ENCODE measurements around the gene HSPA1B.
"Not testable (repeated sequence)": the region's sequence is repeated elsewhere in the genome, so short reads cannot be mapped to it uniquely, and the experiment has no call there.

Gene HSPA1B

GRCh38 chr6:31861150-31861549 lies 33.6 kb downstream of the HSPA1B start:
- Histone ChIP-seq H3K79me1 (ENCODE audit: low read length) (peaks cover 8% of the 10 kb centered on the region), H3K18ac (ENCODE audit: low read length) (no peak overlapping the region), H3K27me3 (ENCODE audit: insufficient read depth, low read length) (no peaks in the 10 kb centered on the region), H3K4ac (ENCODE audit: low read depth, low read length) (no peak overlapping the region), H3K9ac (ENCODE audit: low read length) (no peak overlapping the region), H3K4me2 (ENCODE audit: low read length) (no peak overlapping the region), H3K36me3 (ENCODE audit: control insufficient read depth in 1 of 2, insufficient read depth in 2 of 2, low read length in 2 of 2) (peaks cover 25 to 32% of the 10 kb centered on the region in 2 experiments), H2AFZ (ENCODE audit: insufficient read depth, low read length, poor library complexity) (no peak overlapping the region), H3K27ac (ENCODE audit: low read depth, low read length) (no peak overlapping the region), H2BK12ac (ENCODE audit: low read length) (no peak overlapping the region), H3K79me2 (ENCODE audit: control insufficient read depth, insufficient read depth, low read length, poor library complexity) (peaks cover 6% of the 10 kb centered on the region), H2BK5ac (ENCODE audit: low read depth, low read length, poor library complexity) (no peak overlapping the region), H2BK120ac (ENCODE audit: insufficient read depth, low read length, poor library complexity) (no peak overlapping the region), H4K91ac (ENCODE audit: low read depth, low read length) (no peak overlapping the region), H4K8ac (ENCODE audit: low read depth, low read length) (no peak overlapping the region), H3K4me3 (ENCODE audit: low read depth, low read length) (no peak overlapping the region), H3K14ac (ENCODE audit: low read length) (no peak overlapping the region), H4K12ac (ENCODE audit: low read depth, low read length) (no peak overlapping the region), H3K9me3 (ENCODE audit: insufficient read depth, low read depth, low read length) (no peaks in the 10 kb centered on the region), H3K23ac (ENCODE audit: low read length) (no peak overlapping the region), H3K4me1 (ENCODE audit: control insufficient read depth in 1 of 2, insufficient read depth in 2 of 2, low read length in 2 of 2) (peaks cover 10 to 18% of the 10 kb centered on the region in 2 experiments), H2AK5ac (ENCODE audit: low read length) (no peak overlapping the region)
- no CpG with 5 or more reads among the region's 7 CpGs for WGBS (ENCODE audit: extremely low coverage, insufficient coverage, insufficient read length)
- DNase-seq = no peak

GRCh38 chr6:31861919-31862343 lies 34.4 kb downstream of the HSPA1B start:
- peak overlapping the region; percentile 80 for H3K18ac ChIP-seq (ENCODE audit: low read length)
- H3K14ac ChIP-seq (ENCODE audit: low read length) = peak overlapping the region; percentile 89
- H2AK5ac ChIP-seq (ENCODE audit: low read length) = peak overlapping the region; percentile 64
- H3K9me3 ChIP-seq (ENCODE audit: insufficient read depth, low read depth, low read length) = no peaks in the 10 kb centered on the region
- no peak overlapping the region for H3K27ac ChIP-seq (ENCODE audit: low read depth, low read length)
- no peak overlapping the region for H2BK12ac ChIP-seq (ENCODE audit: low read length)
- H2BK120ac ChIP-seq (ENCODE audit: insufficient read depth, low read length, poor library complexity) = peak overlapping the region; percentile 77
- H3K4ac ChIP-seq (ENCODE audit: low read depth, low read length) = peak overlapping the region; percentile 82
- peak overlapping the region; percentile 94 for H3K4me2 ChIP-seq (ENCODE audit: low read length)
- H3K79me2 ChIP-seq (ENCODE audit: control insufficient read depth, insufficient read depth, low read length, poor library complexity) = peaks cover 6% of the 10 kb centered on the region
- H2BK5ac ChIP-seq (ENCODE audit: low read depth, low read length, poor library complexity) = peak overlapping the region; percentile 85
- peaks cover 25 to 32% of the 10 kb centered on the region in 2 experiments for H3K36me3 ChIP-seq (ENCODE audit: control insufficient read depth in 1 of 2, insufficient read depth in 2 of 2, low read length in 2 of 2)
- no peaks in the 10 kb centered on the region for H3K27me3 ChIP-seq (ENCODE audit: insufficient read depth, low read length)
- peak overlapping the region; percentile 59 for H4K91ac ChIP-seq (ENCODE audit: low read depth, low read length)
- peaks cover 10 to 18% of the 10 kb centered on the region in 2 experiments for H3K4me1 ChIP-seq (ENCODE audit: control insufficient read depth in 1 of 2, insufficient read depth in 2 of 2, low read length in 2 of 2)
- no CpG with 5 or more reads among the region's 17 CpGs for WGBS (ENCODE audit: extremely low coverage, insufficient coverage, insufficient read length)
- H4K12ac ChIP-seq (ENCODE audit: low read depth, low read length) = no peak overlapping the region
- no peak overlapping the region for H3K23ac ChIP-seq (ENCODE audit: low read length)
- peak overlapping the region; percentile 79 for H3K4me3 ChIP-seq (ENCODE audit: low read depth, low read length)
- H3K79me1 ChIP-seq (ENCODE audit: low read length) = peaks cover 8% of the 10 kb centered on the region
- peak overlapping the region; percentile 89 for H2AFZ ChIP-seq (ENCODE audit: insufficient read depth, low read length, poor library complexity)
- peak overlapping the region; percentile 57 for H3K9ac ChIP-seq (ENCODE audit: low read length)
- no peak for DNase-seq
- H4K8ac ChIP-seq (ENCODE audit: low read depth, low read length) = peak overlapping the region; percentile 67

- H4K91ac ChIP-seq (ENCODE audit: low read depth, low read length) = peak within 1 kb of the TSS; percentile 59
- peak within 1 kb of the TSS; percentile 89 for H2AFZ ChIP-seq (ENCODE audit: insufficient read depth, low read length, poor library complexity)
- peak within 1 kb of the TSS; percentile 77 for H2BK120ac ChIP-seq (ENCODE audit: insufficient read depth, low read length, poor library complexity)
- H3K79me2 ChIP-seq (ENCODE audit: control insufficient read depth, insufficient read depth, low read length, poor library complexity) = peaks cover 6% of the 10 kb centered on the region
- H3K4me3 ChIP-seq (ENCODE audit: low read depth, low read length) = peak within 1 kb of the TSS; percentile 79
- peaks cover 8% of the 10 kb centered on the region for H3K79me1 ChIP-seq (ENCODE audit: low read length)
- peaks cover 25 to 28% of the 10 kb centered on the region in 2 experiments for H3K36me3 ChIP-seq (ENCODE audit: control insufficient read depth in 1 of 2, insufficient read depth in 2 of 2, low read length in 2 of 2)
- peak within 1 kb of the TSS; percentile 73 for H3K27ac ChIP-seq (ENCODE audit: low read depth, low read length)
- peaks cover 10 to 18% of the 10 kb centered on the region in 2 experiments for H3K4me1 ChIP-seq (ENCODE audit: control insufficient read depth in 1 of 2, insufficient read depth in 2 of 2, low read length in 2 of 2)
- H3K9ac ChIP-seq (ENCODE audit: low read length) = peak within 1 kb of the TSS; percentile 57
- H3K4ac ChIP-seq (ENCODE audit: low read depth, low read length) = peak within 1 kb of the TSS; percentile 82
- no peaks in the 10 kb centered on the region for H3K27me3 ChIP-seq (ENCODE audit: insufficient read depth, low read length)
- H3K23ac ChIP-seq (ENCODE audit: low read length) = no peak within 1 kb of the TSS
- peak within 1 kb of the TSS; percentile 80 for H3K18ac ChIP-seq (ENCODE audit: low read length)
- peak within 1 kb of the TSS; percentile 67 for H4K8ac ChIP-seq (ENCODE audit: low read depth, low read length)
- H2BK12ac ChIP-seq (ENCODE audit: low read length) = peak within 1 kb of the TSS; percentile 66
- H3K4me2 ChIP-seq (ENCODE audit: low read length) = peak within 1 kb of the TSS; percentile 94
- no CpG with 5 or more reads among the region's 64 CpGs for WGBS (ENCODE audit: extremely low coverage, insufficient coverage, insufficient read length)
- H4K12ac ChIP-seq (ENCODE audit: low read depth, low read length) = peak within 1 kb of the TSS; percentile 71
- H3K9me3 ChIP-seq (ENCODE audit: insufficient read depth, low read depth, low read length) = no peaks in the 10 kb centered on the region
- H2BK5ac ChIP-seq (ENCODE audit: low read depth, low read length, poor library complexity) = peak within 1 kb of the TSS; percentile 85
- peak; percentile 100 for DNase-seq
- H2AK5ac ChIP-seq (ENCODE audit: low read length) = peak within 1 kb of the TSS; percentile 64
- peak within 1 kb of the TSS; percentile 89 for H3K14ac ChIP-seq (ENCODE audit: low read length)
Measured at GRCh38 chr6:31862344-31863235, 35.1 kb downstream of the HSPA1B start, which contains the start of gene NEU1. NEU1 (minus strand) TSS chr6:31862821; CDS start chr6:31862776, 45 bp downstream.

GRCh38 chr6:31864123-31864562 lies 36.6 kb downstream of the HSPA1B start:
- not testable (repeated sequence) for H2BK12ac ChIP-seq (ENCODE audit: low read length); H4K12ac ChIP-seq (ENCODE audit: low read depth, low read length); H4K8ac ChIP-seq (ENCODE audit: low read depth, low read length); H3K23ac ChIP-seq (ENCODE audit: low read length); H3K27ac ChIP-seq (ENCODE audit: low read depth, low read length); H2BK5ac ChIP-seq (ENCODE audit: low read depth, low read length, poor library complexity); H2AFZ ChIP-seq (ENCODE audit: insufficient read depth, low read length, poor library complexity); H3K79me1 ChIP-seq (ENCODE audit: low read length); H3K18ac ChIP-seq (ENCODE audit: low read length); DNase-seq; H3K9me3 ChIP-seq (ENCODE audit: insufficient read depth, low read depth, low read length); H2BK120ac ChIP-seq (ENCODE audit: insufficient read depth, low read length, poor library complexity); H3K27me3 ChIP-seq (ENCODE audit: insufficient read depth, low read length); H3K9ac ChIP-seq (ENCODE audit: low read length); H3K79me2 ChIP-seq (ENCODE audit: control insufficient read depth, insufficient read depth, low read length, poor library complexity); H3K14ac ChIP-seq (ENCODE audit: low read length); H2AK5ac ChIP-seq (ENCODE audit: low read length); H4K91ac ChIP-seq (ENCODE audit: low read depth, low read length); H3K4me3 ChIP-seq (ENCODE audit: low read depth, low read length); H3K4ac ChIP-seq (ENCODE audit: low read depth, low read length)
- no CpG with 5 or more reads among the region's 16 CpGs for WGBS (ENCODE audit: extremely low coverage, insufficient coverage, insufficient read length)
- H3K4me1 ChIP-seq (ENCODE audit: control insufficient read depth in 1 of 2, insufficient read depth in 2 of 2, low read length in 2 of 2) = peaks cover 10 to 18% of the 10 kb centered on the region in 2 experiments
- H3K4me2 ChIP-seq (ENCODE audit: low read length) = peak overlapping the region; percentile 90
- peaks cover 16 to 20% of the 10 kb centered on the region in 2 experiments for H3K36me3 ChIP-seq (ENCODE audit: control insufficient read depth in 1 of 2, insufficient read depth in 2 of 2, low read length in 2 of 2)
